NCI-H2029 (cell line): ENCODE data around the gene LDLRAD1.
"Not testable (repeated sequence)": the region's sequence is repeated elsewhere in the genome, so short reads cannot be mapped to it uniquely, and the experiment has no call there.

Experiments used
- DNase-seq: peaks from one replicate; lab custom pipeline; 2025; lab: John Stamatoyannopoulos, UW

The LDLRAD1 gene

DNA sequence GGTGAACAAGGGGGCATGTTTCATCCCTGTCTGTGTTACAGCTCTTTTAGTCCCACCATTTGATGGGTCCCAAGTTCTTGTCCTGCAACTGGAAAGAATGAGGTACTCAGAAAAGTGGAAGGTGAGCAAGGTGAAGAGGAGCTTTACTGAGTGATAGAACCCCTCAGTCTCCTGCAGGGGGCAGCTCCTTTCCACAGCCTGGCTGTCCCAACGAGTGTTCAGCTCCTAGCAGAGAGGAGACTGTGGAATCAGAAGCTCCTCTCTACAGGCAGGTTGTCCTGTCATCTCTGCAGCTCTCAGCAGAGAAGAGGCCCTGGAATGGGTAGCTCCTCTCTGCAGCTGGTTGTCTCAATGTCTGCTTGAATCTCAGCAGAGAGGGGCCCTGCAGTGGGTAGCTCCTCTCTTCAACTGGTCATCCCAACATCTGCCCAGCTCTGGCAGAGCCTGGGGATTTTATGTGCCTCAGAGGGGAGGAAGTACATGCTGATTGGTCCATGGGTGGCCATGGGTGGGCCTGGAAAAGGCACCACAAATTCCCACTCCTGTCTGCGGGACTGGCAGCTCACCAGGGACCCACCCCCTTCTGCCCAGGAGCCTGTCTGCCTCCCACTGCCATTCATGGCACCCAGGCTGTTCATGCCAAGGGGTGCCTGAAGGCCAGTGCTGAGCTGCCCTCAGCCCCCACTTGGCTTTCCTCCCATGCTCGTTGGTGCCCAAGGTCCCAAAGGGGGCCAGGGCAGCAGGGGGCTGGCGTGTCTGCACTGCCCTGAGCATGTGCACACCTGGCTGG lies 25.7 kb downstream of the LDLRAD1 start:
- no peak for DNase-seq

DNA sequence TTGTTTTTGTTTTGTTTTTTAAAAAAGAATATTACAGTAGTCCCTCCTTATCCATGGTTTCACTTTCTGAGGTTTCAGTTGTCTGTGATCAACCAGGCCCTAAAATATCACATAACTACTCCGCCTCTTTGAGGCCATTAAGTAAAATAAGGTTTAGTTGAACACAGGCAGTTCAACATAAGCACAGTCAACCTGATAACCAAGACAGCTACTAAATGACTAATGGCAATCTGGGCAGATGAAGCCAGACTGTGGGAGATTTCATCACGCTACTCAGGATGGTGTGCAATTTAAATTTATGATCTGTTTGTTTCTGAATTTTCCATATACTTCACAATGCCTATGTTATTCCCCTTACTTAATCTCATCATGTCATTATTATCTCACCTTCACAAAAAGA lies 30.1 kb downstream of the LDLRAD1 start:
- no peak for DNase-seq

DNA sequence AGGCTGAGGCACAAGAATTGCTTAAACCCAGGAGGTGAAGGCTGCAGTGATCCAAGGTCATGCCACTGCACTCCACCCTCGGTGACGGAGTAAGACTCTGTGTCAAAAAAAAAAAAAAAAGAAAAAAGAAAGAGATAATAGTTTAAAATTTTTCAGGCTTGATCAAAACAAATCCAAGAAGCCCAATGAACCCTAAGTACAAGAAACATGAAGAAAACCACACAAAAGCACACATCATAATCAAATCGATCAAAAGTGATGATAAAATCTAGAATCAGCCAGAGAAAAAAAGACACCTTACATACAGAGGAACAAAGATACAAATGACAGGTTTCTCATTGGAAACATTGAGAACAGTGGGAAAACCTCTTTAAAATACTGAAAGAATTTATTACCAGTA lies 31.5 kb downstream of the LDLRAD1 start:
- no peak for DNase-seq

DNA sequence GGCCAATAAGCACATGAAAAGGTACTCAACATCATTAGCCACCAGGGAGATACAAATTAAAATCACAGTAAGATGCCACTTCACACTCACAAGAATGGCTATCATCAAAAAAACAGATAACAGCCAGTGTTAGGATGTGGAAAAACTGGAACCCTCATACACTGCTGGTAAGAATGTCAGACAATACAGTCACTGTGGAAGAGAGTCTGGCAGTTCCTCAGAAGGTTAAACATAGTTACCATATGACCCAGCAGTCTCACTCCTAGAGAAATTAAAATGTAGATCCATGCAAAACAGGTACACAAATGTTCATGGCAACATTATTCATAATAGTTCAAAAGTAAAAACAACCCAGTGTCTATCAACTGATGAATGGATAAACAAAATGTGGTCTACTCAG lies 33.3 kb downstream of the LDLRAD1 start:
- DNase-seq, result no peak

DNA sequence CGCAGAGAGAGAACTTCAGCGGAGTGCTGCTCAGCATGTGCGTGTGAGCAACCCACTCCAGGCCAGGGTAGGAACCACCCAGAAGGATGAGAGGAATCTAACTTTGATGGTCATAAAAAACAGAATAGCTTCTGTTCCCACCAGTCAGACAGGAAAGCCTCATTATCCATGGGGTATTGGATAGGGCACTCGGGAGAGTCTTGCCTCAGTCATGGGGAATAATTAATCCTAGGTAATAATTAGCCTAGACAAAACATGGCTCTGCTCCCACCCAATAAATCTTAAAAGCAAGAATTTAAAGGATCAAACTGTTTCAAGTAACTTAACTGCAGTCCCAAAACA lies 35.3 kb downstream of the LDLRAD1 start:
- no peak for DNase-seq

DNA sequence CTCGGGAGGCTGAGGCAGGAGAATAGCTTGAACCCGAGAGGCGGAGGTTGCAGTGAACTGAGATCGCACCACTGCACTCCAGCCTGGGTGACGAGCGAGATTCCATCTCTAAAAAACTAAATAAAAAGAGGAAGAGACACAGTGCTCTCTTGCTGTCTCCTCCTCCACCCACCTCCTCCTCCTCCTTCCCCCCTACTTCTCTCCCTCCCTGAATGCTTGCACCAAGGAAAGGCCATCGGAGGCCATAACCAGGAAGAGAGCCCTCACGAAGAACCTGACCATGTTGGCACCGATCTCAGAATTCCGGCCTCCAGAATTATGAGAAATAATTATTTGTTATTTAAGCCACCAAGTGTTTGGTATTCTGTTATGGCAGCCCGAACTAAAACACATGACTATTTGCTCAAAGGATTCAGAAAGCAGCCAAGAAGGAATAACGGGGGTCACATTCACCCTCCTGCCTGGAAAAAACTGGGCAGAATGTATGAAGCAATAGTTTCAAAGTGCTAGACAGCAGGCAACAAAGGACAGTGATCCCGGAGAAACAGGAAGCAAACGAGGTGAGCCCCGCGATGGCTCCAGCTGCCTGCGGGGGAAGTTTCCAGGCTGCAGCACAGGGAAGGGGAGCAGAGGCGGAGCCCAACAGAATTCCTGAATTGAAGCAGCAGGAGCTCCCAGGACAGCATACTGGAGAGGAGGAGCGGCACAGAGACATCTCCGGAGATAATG lies 35.8 kb downstream of the LDLRAD1 start:
- DNase-seq, result no peak

DNA sequence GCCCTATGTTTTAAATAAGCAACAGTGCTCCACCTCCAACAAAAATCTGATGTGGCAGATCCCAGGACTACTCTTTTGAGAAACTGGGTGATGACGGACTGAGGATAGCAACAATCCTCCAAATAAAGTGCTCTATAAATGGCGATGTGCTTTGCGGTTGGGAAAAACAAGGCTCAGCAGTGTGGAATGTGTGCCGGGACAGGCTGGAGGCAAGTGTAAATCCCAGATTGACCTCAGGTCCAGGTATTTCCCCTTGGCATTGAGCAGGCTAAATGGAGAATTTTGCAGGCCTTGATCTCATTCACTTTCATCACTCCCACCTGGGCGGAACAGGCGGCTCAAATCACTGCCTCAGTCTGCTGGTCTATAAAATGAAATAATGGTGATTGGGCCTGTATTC lies 36.8 kb downstream of the LDLRAD1 start:
- DNase-seq, result no peak

DNA sequence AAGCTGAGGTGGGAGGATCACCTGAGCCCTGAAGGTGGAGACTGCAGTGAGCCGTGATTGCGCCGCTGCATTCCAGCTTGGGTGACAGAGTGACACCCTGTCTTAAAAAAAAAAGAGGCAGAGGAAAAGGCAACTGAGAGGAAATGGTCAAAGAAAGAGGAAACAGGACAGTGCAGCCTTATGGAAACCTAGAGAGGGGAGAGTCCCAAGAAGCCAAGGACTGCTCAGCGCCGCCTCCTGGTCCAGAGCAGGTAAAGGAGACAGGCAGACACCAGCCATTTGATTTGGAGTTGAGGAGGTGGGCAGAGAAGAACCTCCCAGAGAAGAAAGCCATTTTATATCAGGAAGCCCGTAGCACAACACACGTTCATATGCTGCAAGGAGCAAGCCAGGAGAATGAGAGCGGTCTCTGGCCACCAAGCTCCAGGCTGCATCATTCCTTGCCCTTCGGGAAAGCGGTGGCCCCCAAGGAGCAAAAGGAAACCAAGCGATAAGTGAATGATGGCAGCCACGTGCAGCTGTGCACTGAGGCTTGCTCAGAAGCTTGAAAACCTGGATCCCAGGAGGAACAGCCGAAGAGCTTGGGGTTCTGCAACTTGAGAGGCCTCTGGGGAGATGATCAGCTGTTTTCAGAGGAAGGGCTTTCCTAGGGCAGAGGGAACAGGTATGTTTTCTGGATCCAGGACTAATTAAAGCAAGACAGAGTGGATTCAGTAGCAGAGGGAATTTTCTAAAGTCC lies 38.1 kb downstream of the LDLRAD1 start:
- no peak for DNase-seq

DNA sequence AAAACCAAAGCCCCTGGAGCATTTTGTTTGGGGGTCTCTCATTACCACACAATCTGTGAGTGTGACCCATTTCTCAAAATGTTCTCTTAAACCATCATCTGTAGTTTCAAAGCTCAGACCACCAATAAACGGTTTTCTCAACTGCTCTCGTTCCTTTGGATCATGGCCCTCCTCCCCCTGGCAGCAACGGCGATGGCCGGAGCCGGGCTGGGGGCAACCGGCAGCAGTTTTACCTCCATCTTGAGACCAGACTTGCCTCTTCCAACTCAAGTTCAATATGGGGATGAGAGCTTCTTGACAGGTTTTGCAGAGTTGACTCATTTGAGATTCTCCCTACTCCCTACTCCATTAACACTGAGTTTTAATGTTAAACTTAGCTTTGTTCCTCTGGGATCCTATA lies 42.1 kb downstream of the LDLRAD1 start:
- no peak for DNase-seq

DNA sequence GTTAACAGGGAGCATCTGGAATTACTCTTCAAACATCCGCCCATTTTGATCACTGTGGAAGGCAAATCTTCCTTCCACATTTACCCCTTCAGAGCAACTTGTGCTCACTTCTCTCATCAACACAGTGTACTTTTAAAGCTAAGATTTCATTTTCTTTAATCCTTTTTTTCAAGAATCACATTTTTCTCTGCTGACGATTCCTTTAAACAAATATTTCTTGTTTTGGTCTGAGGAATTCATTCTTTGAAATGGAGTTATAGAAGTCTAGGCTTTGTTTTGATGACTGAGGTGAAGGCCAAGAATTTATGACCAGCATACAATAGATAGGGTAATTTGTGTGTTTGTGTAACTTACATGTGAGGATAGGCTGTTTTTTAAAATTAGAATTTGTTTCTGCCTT lies 46.3 kb downstream of the LDLRAD1 start:
- DNase-seq, result no peak

DNA sequence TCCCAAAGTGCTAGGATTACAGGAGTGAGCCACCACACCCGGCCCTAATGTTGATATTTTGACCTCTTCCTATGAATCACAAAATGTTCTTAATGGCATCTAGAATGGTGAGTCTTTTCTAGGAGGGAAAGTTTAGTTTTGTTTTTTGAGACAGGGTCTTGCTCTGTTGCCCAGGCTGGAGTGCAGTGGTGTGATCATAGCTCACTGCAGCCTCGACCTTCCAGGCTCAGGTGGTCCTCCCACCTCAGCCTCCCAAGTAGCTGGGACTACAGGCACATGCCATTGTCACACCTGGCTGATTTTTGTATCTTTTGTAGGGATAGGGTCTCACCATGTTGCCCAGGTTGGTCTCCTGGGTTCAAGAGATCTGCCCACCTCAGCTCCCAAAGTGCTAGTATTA lies 48.7 kb downstream of the LDLRAD1 start:
- DNase-seq, result not testable (repeated sequence)

DNA sequence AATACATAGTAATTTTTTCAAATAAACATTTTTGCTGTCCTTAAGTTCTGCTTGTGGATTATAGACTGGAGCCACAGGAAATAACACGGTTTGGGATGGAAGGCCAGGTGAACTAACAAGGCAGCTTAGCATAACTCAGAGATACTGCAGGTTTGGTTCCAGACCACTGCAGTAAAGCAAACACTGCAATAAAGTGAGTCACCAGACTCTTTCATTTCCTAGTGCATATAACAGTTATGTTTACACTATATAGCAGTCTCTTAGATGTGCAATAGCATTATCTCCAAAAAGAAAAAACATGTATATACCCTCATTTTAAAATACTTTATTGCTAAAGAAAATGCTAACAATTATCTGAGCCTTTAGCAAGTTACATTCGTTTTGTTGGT lies 49.9 kb downstream of the LDLRAD1 start:
- DNase-seq, result peak; percentile 66

DNA sequence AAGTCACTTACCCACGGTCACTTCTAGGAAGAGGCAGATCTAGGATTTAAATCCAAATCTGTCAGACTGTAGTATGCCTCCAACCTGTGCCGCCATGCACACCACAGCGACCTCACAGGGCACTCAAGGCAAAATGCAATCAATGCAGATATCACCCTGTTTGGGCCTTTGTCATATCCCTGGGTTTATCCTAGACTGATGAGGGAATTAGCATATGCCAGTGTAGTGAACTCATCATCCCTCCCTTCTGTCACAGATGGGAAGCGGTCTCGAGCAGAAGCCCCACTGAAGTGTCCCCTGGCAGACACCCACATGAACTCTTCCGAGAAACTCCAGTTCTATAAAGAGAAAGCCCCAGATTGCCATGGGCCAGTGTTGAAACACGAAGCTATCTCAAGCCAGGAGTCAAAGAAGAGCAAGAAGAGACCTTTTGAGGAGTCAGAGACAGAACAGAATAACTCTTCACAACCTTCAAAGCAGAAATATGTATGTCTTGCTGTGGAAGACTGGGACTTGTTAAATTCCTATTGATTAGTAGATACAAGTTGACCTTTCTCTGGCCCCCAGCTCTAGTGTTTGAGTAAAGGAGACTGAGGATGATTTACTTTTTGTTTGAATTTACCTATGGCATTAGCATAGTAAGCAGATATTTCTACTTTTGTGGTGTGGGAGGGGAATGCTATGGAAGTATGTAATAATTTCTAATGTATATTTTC lies 50.4 kb downstream of the LDLRAD1 start:
- no peak for DNase-seq

DNA sequence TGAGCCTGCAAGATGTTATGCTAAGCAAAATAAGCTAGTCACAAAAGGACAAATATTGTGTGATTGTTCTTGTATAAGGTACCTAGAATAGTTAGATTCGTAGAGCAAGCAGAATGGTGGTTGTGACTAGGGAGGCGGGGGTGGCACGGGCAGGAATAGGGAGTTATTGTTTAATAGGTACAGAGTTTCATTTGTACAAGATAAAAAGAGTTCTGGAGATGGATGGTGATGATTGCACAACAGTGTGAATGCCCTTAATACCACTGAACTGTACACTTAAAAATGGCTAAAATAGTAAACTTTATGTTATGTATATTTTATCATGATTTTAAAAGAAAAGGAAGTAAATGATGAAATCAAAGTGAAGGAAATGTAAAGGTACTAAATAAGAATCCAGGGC lies 51.2 kb downstream of the LDLRAD1 start:
- DNase-seq, result no peak

DNA sequence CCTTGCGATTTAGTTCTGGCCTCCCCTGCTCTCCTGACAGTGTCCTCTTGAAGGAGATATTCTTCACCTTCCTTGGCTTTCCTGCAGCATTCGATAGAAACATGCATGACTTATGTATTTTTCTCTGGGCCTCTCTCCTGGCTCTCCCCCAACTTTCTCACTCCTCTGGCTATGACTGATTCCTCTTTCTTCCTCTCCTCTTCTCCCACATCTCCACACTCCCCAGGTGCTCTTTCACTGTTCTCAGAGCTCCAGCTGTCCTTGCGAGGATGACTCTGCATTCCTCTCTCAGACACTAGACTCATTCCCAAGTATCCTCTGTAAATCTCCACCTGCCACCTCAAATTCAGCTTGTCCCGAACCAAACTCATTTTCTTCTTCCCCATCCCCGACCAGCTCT lies 53.9 kb downstream of the LDLRAD1 start:
- DNase-seq, result no peak

DNA sequence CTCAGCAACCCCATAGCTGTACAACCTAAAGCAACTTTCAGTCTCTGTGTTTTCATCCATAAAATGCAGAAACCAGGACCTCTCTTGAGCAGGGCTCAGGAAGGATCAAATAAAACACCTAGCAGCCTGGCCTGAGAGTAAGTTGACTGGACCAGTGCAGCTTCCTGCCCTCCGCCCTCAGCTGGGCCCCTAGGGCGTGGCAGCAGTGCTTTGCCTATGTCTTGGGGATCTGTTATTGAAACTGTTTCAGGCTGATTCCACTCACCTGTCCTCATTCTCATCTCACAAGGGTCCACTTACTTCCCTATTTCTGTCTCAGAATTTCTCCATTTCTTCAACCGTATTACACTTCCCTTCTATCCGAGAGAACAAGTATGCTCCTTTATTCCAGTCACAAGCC lies 54.5 kb downstream of the LDLRAD1 start:
- DNase-seq, result no peak

DNA sequence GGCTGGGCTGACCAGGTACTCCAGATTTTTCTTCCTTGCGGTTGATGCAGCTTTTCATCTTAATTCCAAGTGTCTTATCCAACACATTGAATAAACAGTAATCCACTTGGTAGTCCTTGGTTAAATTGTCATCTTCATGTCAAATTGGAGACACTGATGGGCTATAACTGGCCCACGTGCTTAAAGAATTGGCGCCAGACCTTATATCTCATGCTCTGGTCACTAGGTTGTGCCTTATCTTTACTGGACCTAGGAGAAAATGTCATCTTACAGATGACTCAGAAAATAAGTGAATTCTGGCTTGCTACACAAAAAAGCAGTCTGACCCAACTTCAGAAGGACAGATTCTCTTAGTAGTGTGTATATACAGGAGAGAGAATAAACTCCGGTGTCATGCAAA lies 55.6 kb downstream of the LDLRAD1 start:
- DNase-seq, result no peak

DNA sequence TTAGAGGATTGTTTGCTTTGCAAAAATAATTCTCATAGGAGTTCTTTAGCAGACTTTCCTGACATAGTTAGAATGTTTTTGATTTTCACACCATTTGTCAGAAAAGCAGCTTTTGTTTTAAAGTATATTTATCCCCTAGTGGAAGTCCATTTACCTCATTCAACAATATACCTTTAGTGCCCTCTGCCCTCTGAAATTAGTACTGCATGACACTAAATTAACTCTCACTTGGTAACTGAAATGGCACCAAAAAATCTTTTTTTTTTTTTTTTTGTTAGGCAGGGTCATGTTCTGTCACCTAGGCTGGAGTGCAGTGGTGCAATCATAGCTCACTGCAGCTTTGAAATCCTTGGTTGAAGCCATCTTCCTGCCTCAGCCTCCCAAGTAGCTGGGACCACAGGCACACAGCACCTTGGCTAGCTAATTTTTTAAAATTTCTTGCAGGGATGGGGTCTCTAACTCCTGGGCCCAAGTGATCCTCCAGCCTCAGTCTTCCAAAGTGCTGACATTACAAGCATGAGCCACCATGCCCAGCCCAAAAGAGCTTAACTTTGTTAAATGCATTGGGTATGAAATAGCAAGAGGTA lies 58.2 kb downstream of the LDLRAD1 start:
- peak; percentile 42 for DNase-seq
